ENCODE measurements around the gene PLEKHA7.

- TF ChIP-seq CTCF (IDR thresholded peaks at IDR 0.05) (no peak), POLR2A (IDR thresholded peaks at IDR 0.05) (no peak), POLR2AphosphoS5 (IDR thresholded peaks at IDR 0.05) (no peak)
Measured at GRCh38 chr11:16946477-16947282, 67.5 kb downstream of the PLEKHA7 start.

Measured in breast epithelium (tissue), 3 donors.